Measurements from ENCODE around the gene STXBP5.
A peak's percentile ranks its signal among the peaks of the same experiment; 100 is the strongest.

Gene STXBP5

GRCh38 chr6:147204060-147204785 lies at the start of gene STXBP5:
Gene STXBP5, plus strand, starts transcription at chr6:147204417. Its CDS starts 116 bp downstream, at chr6:147204533.
- peak; percentile 68 for DNase-seq (ENCODE audit: low read depth)
- peak within 1 kb of the TSS; percentile 94 for H3K4me3 ChIP-seq (ENCODE audit: low read length)
- no peaks in the 10 kb centered on the region for H3K27me3 ChIP-seq (replicated peaks; ENCODE audit: control insufficient read depth, insufficient read depth, low read length)
- no peaks in the 10 kb centered on the region for H3K36me3 ChIP-seq (ENCODE audit: control insufficient read depth, insufficient read depth, low read length, severe bottlenecking)
- peak within 1 kb of the TSS; percentile 97 for H3K9ac ChIP-seq (ENCODE audit: low read length)
- no peaks in the 10 kb centered on the region for H3K9me3 ChIP-seq (ENCODE audit: control insufficient read depth, low read length)
- H3K4me1 ChIP-seq (ENCODE audit: control insufficient read depth, insufficient read depth, low read length) = peaks cover 19% of the 10 kb centered on the region

- DNase-seq (ENCODE audit: low read depth) = peak; percentile 56
- Histone ChIP-seq H3K36me3 (ENCODE audit: control insufficient read depth, insufficient read depth, low read length, severe bottlenecking) (no peaks in the 10 kb centered on the region), H3K4me3 (ENCODE audit: low read length) (no peak overlapping the region), H3K9me3 (ENCODE audit: control insufficient read depth, low read length) (no peaks in the 10 kb centered on the region), H3K9ac (ENCODE audit: low read length) (no peak overlapping the region), H3K4me1 (ENCODE audit: control insufficient read depth, insufficient read depth, low read length) (peaks cover 31% of the 10 kb centered on the region), H3K27me3 (replicated peaks; ENCODE audit: control insufficient read depth, insufficient read depth, low read length) (no peaks in the 10 kb centered on the region)
Measured at GRCh38 chr6:147154454-147154853, 49.8 kb upstream of the STXBP5 start.

GRCh38 chr6:147156218-147156617 lies 48.0 kb upstream of the STXBP5 start:
- H3K9me3 ChIP-seq (ENCODE audit: control insufficient read depth, low read length) = no peaks in the 10 kb centered on the region
- no peaks in the 10 kb centered on the region for H3K36me3 ChIP-seq (ENCODE audit: control insufficient read depth, insufficient read depth, low read length, severe bottlenecking)
- no peaks in the 10 kb centered on the region for H3K27me3 ChIP-seq (replicated peaks; ENCODE audit: control insufficient read depth, insufficient read depth, low read length)
- H3K9ac ChIP-seq (ENCODE audit: low read length) = peak overlapping the region; percentile 21
- no peak overlapping the region for H3K4me3 ChIP-seq (ENCODE audit: low read length)
- H3K4me1 ChIP-seq (ENCODE audit: control insufficient read depth, insufficient read depth, low read length) = peaks cover 31% of the 10 kb centered on the region
- no peak for DNase-seq (ENCODE audit: low read depth)

- no peaks in the 10 kb centered on the region for H3K36me3 ChIP-seq (ENCODE audit: control insufficient read depth, insufficient read depth, low read length, severe bottlenecking)
- DNase-seq (ENCODE audit: low read depth) = no peak
- H3K9me3 ChIP-seq (ENCODE audit: control insufficient read depth, low read length) = no peaks in the 10 kb centered on the region
- peak overlapping the region; percentile 21 for H3K9ac ChIP-seq (ENCODE audit: low read length)
- peaks cover 31% of the 10 kb centered on the region for H3K4me1 ChIP-seq (ENCODE audit: control insufficient read depth, insufficient read depth, low read length)
- H3K27me3 ChIP-seq (replicated peaks; ENCODE audit: control insufficient read depth, insufficient read depth, low read length) = no peaks in the 10 kb centered on the region
- H3K4me3 ChIP-seq (ENCODE audit: low read length) = peak overlapping the region; percentile 14
Measured at GRCh38 chr6:147156799-147157382, 47.3 kb upstream of the STXBP5 start.

GRCh38 chr6:147157930-147158329 lies 46.3 kb upstream of the STXBP5 start:
- H3K4me3 ChIP-seq (ENCODE audit: low read length) = no peak overlapping the region
- no peaks in the 10 kb centered on the region for H3K27me3 ChIP-seq (replicated peaks; ENCODE audit: control insufficient read depth, insufficient read depth, low read length)
- H3K4me1 ChIP-seq (ENCODE audit: control insufficient read depth, insufficient read depth, low read length) = peaks cover 31% of the 10 kb centered on the region
- H3K9me3 ChIP-seq (ENCODE audit: control insufficient read depth, low read length) = no peaks in the 10 kb centered on the region
- H3K9ac ChIP-seq (ENCODE audit: low read length) = no peak overlapping the region
- DNase-seq (ENCODE audit: low read depth) = no peak
- H3K36me3 ChIP-seq (ENCODE audit: control insufficient read depth, insufficient read depth, low read length, severe bottlenecking) = no peaks in the 10 kb centered on the region

GRCh38 chr6:147158881-147159280 lies 45.3 kb upstream of the STXBP5 start:
- H3K4me1 ChIP-seq (ENCODE audit: control insufficient read depth, insufficient read depth, low read length) = peaks cover 31% of the 10 kb centered on the region
- no peaks in the 10 kb centered on the region for H3K36me3 ChIP-seq (ENCODE audit: control insufficient read depth, insufficient read depth, low read length, severe bottlenecking)
- no peaks in the 10 kb centered on the region for H3K27me3 ChIP-seq (replicated peaks; ENCODE audit: control insufficient read depth, insufficient read depth, low read length)
- no peak overlapping the region for H3K9ac ChIP-seq (ENCODE audit: low read length)
- no peak for DNase-seq (ENCODE audit: low read depth)
- H3K4me3 ChIP-seq (ENCODE audit: low read length) = no peak overlapping the region
- no peaks in the 10 kb centered on the region for H3K9me3 ChIP-seq (ENCODE audit: control insufficient read depth, low read length)

GRCh38 chr6:147159536-147160374 lies 44.5 kb upstream of the STXBP5 start:
- Histone ChIP-seq H3K36me3 (ENCODE audit: control insufficient read depth, insufficient read depth, low read length, severe bottlenecking) (no peaks in the 10 kb centered on the region), H3K9ac (ENCODE audit: low read length) (no peak overlapping the region), H3K27me3 (replicated peaks; ENCODE audit: control insufficient read depth, insufficient read depth, low read length) (no peaks in the 10 kb centered on the region), H3K9me3 (ENCODE audit: control insufficient read depth, low read length) (no peaks in the 10 kb centered on the region), H3K4me1 (ENCODE audit: control insufficient read depth, insufficient read depth, low read length) (peaks cover 23% of the 10 kb centered on the region), H3K4me3 (ENCODE audit: low read length) (no peak overlapping the region)
- no peak for DNase-seq (ENCODE audit: low read depth)

GRCh38 chr6:147160593-147160992 lies 43.6 kb upstream of the STXBP5 start:
- no peak overlapping the region for H3K4me3 ChIP-seq (ENCODE audit: low read length)
- no peak for DNase-seq (ENCODE audit: low read depth)
- no peaks in the 10 kb centered on the region for H3K27me3 ChIP-seq (replicated peaks; ENCODE audit: control insufficient read depth, insufficient read depth, low read length)
- H3K9me3 ChIP-seq (ENCODE audit: control insufficient read depth, low read length) = no peaks in the 10 kb centered on the region
- peaks cover 21% of the 10 kb centered on the region for H3K4me1 ChIP-seq (ENCODE audit: control insufficient read depth, insufficient read depth, low read length)
- no peaks in the 10 kb centered on the region for H3K36me3 ChIP-seq (ENCODE audit: control insufficient read depth, insufficient read depth, low read length, severe bottlenecking)
- H3K9ac ChIP-seq (ENCODE audit: low read length) = no peak overlapping the region

GRCh38 chr6:147161253-147161973 lies 42.8 kb upstream of the STXBP5 start:
- no peaks in the 10 kb centered on the region for H3K36me3 ChIP-seq (ENCODE audit: control insufficient read depth, insufficient read depth, low read length, severe bottlenecking)
- no peak overlapping the region for H3K9ac ChIP-seq (ENCODE audit: low read length)
- DNase-seq (ENCODE audit: low read depth) = no peak
- H3K27me3 ChIP-seq (replicated peaks; ENCODE audit: control insufficient read depth, insufficient read depth, low read length) = no peaks in the 10 kb centered on the region
- peaks cover 17% of the 10 kb centered on the region for H3K4me1 ChIP-seq (ENCODE audit: control insufficient read depth, insufficient read depth, low read length)
- H3K9me3 ChIP-seq (ENCODE audit: control insufficient read depth, low read length) = no peaks in the 10 kb centered on the region
- no peak overlapping the region for H3K4me3 ChIP-seq (ENCODE audit: low read length)

GRCh38 chr6:147161974-147162495 lies 42.2 kb upstream of the STXBP5 start:
- no peaks in the 10 kb centered on the region for H3K27me3 ChIP-seq (replicated peaks; ENCODE audit: control insufficient read depth, insufficient read depth, low read length)
- H3K9me3 ChIP-seq (ENCODE audit: control insufficient read depth, low read length) = no peaks in the 10 kb centered on the region
- H3K9ac ChIP-seq (ENCODE audit: low read length) = no peak overlapping the region
- DNase-seq (ENCODE audit: low read depth) = peak; percentile 78
- no peak overlapping the region for H3K4me3 ChIP-seq (ENCODE audit: low read length)
- H3K36me3 ChIP-seq (ENCODE audit: control insufficient read depth, insufficient read depth, low read length, severe bottlenecking) = no peaks in the 10 kb centered on the region
- H3K4me1 ChIP-seq (ENCODE audit: control insufficient read depth, insufficient read depth, low read length) = peaks cover 15% of the 10 kb centered on the region

All from adipocyte (in vitro differentiated cells).